Posterior cingulate gyrus (tissue), 11 donors: ENCODE measurements around the gene ADAMTSL5.
"Not testable (repeated sequence)": the region's sequence is repeated elsewhere in the genome, so short reads cannot be mapped to it uniquely, and the experiment has no call there.

Experiments used
- DNase-seq, 10 donors: peaks; one replicate each; pipeline versions ENCODE4 v3.0.0 to v3.0.0-alpha.2; 2020 to 2021; ENCODE audit warnings: mixed read lengths in 3 of 10
- intact Hi-C: fragments of 100-400 bp; cut with DNase I; formaldehyde crosslinking; loops from one replicate; pipeline ENCODE4 v1.15.1; 2023

Gene ADAMTSL5

GRCh38 chr19:1499231-1499630 lies 13.6 kb downstream of the ADAMTSL5 start:
- intact Hi-C loops = not testable (repeated sequence)
- peak in 1 of 10 donors; percentile 62 for DNase-seq

GRCh38 chr19:1497578-1498235 lies 15.1 kb downstream of the ADAMTSL5 start:
- no peak for DNase-seq
- intact Hi-C loops = no loop called here

GRCh38 chr19:1496714-1497577 lies 15.9 kb downstream of the ADAMTSL5 start:
- intact Hi-C loops = no loop called here
- peak in 1 of 10 donors; percentile 76 for DNase-seq

- intact Hi-C loops = no loop called here
- peak in 1 of 10 donors; percentile 77 for DNase-seq
Measured at GRCh38 chr19:1495799-1496713, 16.8 kb downstream of the ADAMTSL5 start.

GRCh38 chr19:1495051-1495798 lies 17.6 kb downstream of the ADAMTSL5 start:
- peak in 1 of 10 donors; percentile 76 for DNase-seq
- intact Hi-C loops = no loop called here

GRCh38 chr19:1494115-1494815 lies 18.6 kb downstream of the ADAMTSL5 start:
- intact Hi-C loops = no loop called here
- no peak for DNase-seq

- intact Hi-C loops = no loop called here
- no peak for DNase-seq
Measured at GRCh38 chr19:1492474-1493006, 20.3 kb downstream of the ADAMTSL5 start.

GRCh38 chr19:1491849-1492170 lies 21.0 kb downstream of the ADAMTSL5 start:
- peak in 2 of 10 donors; percentile 78 to 79 for DNase-seq
- intact Hi-C loops = no loop called here

GRCh38 chr19:1491114-1491848 lies 21.5 kb downstream of the ADAMTSL5 start, which contains the start of gene REEP6:
Gene REEP6 (plus strand): TSS chr19:1491181. CDS start chr19:1491270, 89 bp downstream.
- intact Hi-C loops = no loop called here

GRCh38 chr19:1490311-1491113 lies 22.3 kb downstream of the ADAMTSL5 start, which contains the start of gene PCSK4:
Gene PCSK4 (minus strand): TSS chr19:1490350. CDS start chr19:1490346, 4 bp downstream.
- DNase-seq = peak; percentile 98 to 100 (median 99)
- intact Hi-C loops = loop anchor here (1.0 kb wide), 1 partner anchor 11 kb away; the partner anchor contains the start of gene C19orf25

More at GRCh38 chr19:1491114-1491848, 21.5 kb downstream of the ADAMTSL5 start, which contains the start of gene REEP6:
- DNase-seq = peak in 2 of 10 donors; percentile 9 to 88

GRCh38 chr19:1489463-1490310 lies 23.1 kb downstream of the ADAMTSL5 start:
- intact Hi-C loops = loop anchor here (1.0 kb wide), 1 partner anchor 10 kb away; the partner anchor contains the start of gene C19orf25
- DNase-seq = peak in 3 of 10 donors; percentile 65 to 86 (median 81)

- intact Hi-C loops = no loop called here
- peak in 1 of 10 donors; percentile 72 for DNase-seq
Measured at GRCh38 chr19:1488282-1488601, 24.6 kb downstream of the ADAMTSL5 start.

GRCh38 chr19:1487576-1488281 lies 25.1 kb downstream of the ADAMTSL5 start:
- peak in 2 of 10 donors; percentile 4 to 80 for DNase-seq
- intact Hi-C loops = no loop called here

GRCh38 chr19:1486720-1487575 lies 25.9 kb downstream of the ADAMTSL5 start:
- intact Hi-C loops = no loop called here
- peak in 1 of 10 donors; percentile 74 for DNase-seq

- intact Hi-C loops = no loop called here
- peak in 2 of 10 donors; percentile 41 to 81 for DNase-seq
Measured at GRCh38 chr19:1483979-1484428, 28.8 kb downstream of the ADAMTSL5 start.
